GM15510 (cell line): ENCODE results near the gene ARHGAP10.

Experiments used
- POLR2A ChIP-seq: IDR thresholded peaks from 3 replicates; pipeline ENCODE4 v1.6.1; 2011; ENCODE audit warnings: borderline replicate concordance; ENCODE audit not compliant: insufficient read length; ENCODE audit errors: extremely low read depth

Gene ARHGAP10

GRCh38 chr4:148116969-148117368, 385.1 kb downstream of the ARHGAP10 start:
- no peak for TF ChIP-seq POLR2A

GRCh38 chr4:148118179-148118578, 386.3 kb downstream of the ARHGAP10 start:
- TF ChIP-seq POLR2A = no peak

DNA sequence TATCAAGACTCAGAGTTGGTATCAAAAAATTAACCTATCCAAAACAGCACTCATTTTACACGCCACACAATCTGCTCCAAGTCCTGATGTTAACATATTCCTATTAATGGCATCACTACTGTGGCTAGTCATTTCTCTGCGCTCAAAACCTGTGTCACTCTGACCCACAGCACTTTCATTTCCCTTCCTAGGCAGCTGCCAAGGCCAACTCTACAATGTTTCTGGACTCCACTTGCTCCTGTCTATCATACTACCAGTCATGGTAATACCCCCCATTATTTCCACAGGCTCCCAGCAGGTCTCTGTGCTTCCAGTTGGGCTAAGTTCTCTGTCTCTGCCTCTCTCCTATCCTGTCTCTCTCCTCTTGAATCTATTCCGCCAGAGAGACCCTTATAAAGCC, 386.7 kb downstream of the ARHGAP10 start:
- TF ChIP-seq POLR2A = no peak

GRCh38 chr4:148120216-148120615, 388.3 kb downstream of the ARHGAP10 start:
- TF ChIP-seq POLR2A = no peak
